ENCODE measurements around the gene AEBP1.

- TF ChIP-seq EZH2 (IDR thresholded peaks at IDR 0.05; ENCODE audit: low read length, missing control alignments) (no peak), CTCF (conservative IDR thresholded peaks at IDR 0.05 in 1 of 2, IDR thresholded peaks at IDR 0.05 in 1 of 2; ENCODE audit: low read depth in 1 of 2, low read length in 2 of 2) (no peak)
These were observed 57.2 kb downstream of the AEBP1 start for GRCh38 chr7:44161371-44161770.

Data from fibroblast of lung (primary cell).